MM.1S (cell line): ENCODE data around the gene NBEA.

Source experiments
- DNase-seq: peaks from one replicate; pipeline ENCODE4 v3.0.0-alpha.2; 2015
- H2AFZ ChIP-seq: fragments of 300-600 bp; sonication (generic); 2 replicates; pipeline ENCODE4 v1.6.0; 2016; ENCODE audit warnings: antibody characterized with exemption, low read length
- H3F3A ChIP-seq: fragments of 300-600 bp; sonication (generic); 2 replicates; pipeline ENCODE4 v1.6.1; 2016; ENCODE audit warnings: mild to moderate bottlenecking, antibody characterized with exemption, low read length, moderate library complexity, mixed read lengths; ENCODE audit not compliant: insufficient read depth
- H3K27ac ChIP-seq: fragments of 300-600 bp; sonication (generic); 2 replicates; pipeline ENCODE4 v1.5.1; 2016; ENCODE audit warnings: mild to moderate bottlenecking, low read length
- H3K27me3 ChIP-seq: fragments of 300-600 bp; sonication (generic); replicated peaks from 2 replicates; pipeline ENCODE4 v1.6.0; 2016; ENCODE audit warnings: low read length; ENCODE audit not compliant: insufficient read depth
- H3K36me3 ChIP-seq: fragments of 300-600 bp; sonication (generic); replicated peaks from 2 replicates; pipeline ENCODE4 v1.6.1; 2016; ENCODE audit warnings: mild to moderate bottlenecking, low read length, mixed read lengths; ENCODE audit not compliant: insufficient read depth
- H3K4me1 ChIP-seq: fragments of 300-600 bp; sonication (generic); 2 replicates; pipeline ENCODE4 v1.6.1; 2016; ENCODE audit warnings: low read length, mixed read lengths
- H3K4me2 ChIP-seq: fragments of 300-600 bp; sonication (generic); 2 replicates; pipeline ENCODE4 v1.6.0; 2016; ENCODE audit warnings: low read depth, low read length
- H3K4me3 ChIP-seq: fragments of 300-600 bp; sonication (generic); 2 replicates; pipeline ENCODE4 v1.5.1; 2016; ENCODE audit warnings: low read length, mixed read lengths
- H3K79me2 ChIP-seq: fragments of 300-600 bp; sonication (generic); 2 replicates; pipeline ENCODE4 v1.6.1; 2016; ENCODE audit warnings: mixed run types, low read length, mixed read lengths
- H3K9ac ChIP-seq: fragments of 300-600 bp; sonication (generic); 2 replicates; pipeline ENCODE4 v1.6.1; 2016; ENCODE audit warnings: low read length, mixed read lengths
- H3K9me2 ChIP-seq: fragments of 300-600 bp; sonication (generic); replicated peaks from 2 replicates; pipeline ENCODE4 v1.6.1; 2016; ENCODE audit warnings: mild to moderate bottlenecking, low read length, mixed read lengths; ENCODE audit not compliant: insufficient read depth
- H3K9me3 ChIP-seq: fragments of 300-600 bp; sonication (generic); replicated peaks from 2 replicates; pipeline ENCODE4 v1.6.1; 2016; ENCODE audit warnings: mild to moderate bottlenecking, low read length, mixed read lengths; ENCODE audit not compliant: insufficient read depth
- H4K20me1 ChIP-seq: fragments of 300-600 bp; sonication (generic); 2 replicates; pipeline ENCODE4 v1.6.1; 2016; ENCODE audit warnings: mild to moderate bottlenecking, low read length, moderate library complexity, mixed read lengths; ENCODE audit not compliant: insufficient read depth
- CTCF ChIP-seq: fragments of 300-600 bp; sonication (generic); IDR thresholded peaks from 2 replicates; pipeline ENCODE4 v1.5.1; 2016; ENCODE audit warnings: antibody characterized with exemption, low read length, mixed read lengths
- EZH2 ChIP-seq: fragments of 300-600 bp; sonication (generic); optimal IDR thresholded peaks from 2 replicates; pipeline ENCODE3; 2017; ENCODE audit warnings: low read depth, mild to moderate bottlenecking, antibody characterized with exemption, low read length, mixed read lengths
- EZH2phosphoT487 ChIP-seq: fragments of 300-600 bp; sonication (generic); IDR thresholded peaks from 2 replicates; pipeline ENCODE4 v1.6.1; 2018; ENCODE audit warnings: antibody characterized with exemption, low read length

The NBEA gene

GRCh38 chr13:35698911-35699576 lies 757.0 kb downstream of the NBEA start:
- Histone ChIP-seq H3K4me2 (no peak overlapping the region), H3K36me3 (no peaks in the 10 kb centered on the region), H2AFZ (no peak overlapping the region), H3K9me2 (no peaks in the 10 kb centered on the region), H3K9me3 (no peaks in the 10 kb centered on the region), H4K20me1 (no peaks in the 10 kb centered on the region), H3F3A (no peaks in the 10 kb centered on the region), H3K9ac (no peak overlapping the region), H3K4me1 (no peaks in the 10 kb centered on the region), H3K27ac (no peak overlapping the region), H3K79me2 (no peaks in the 10 kb centered on the region), H3K4me3 (no peak overlapping the region), H3K27me3 (no peaks in the 10 kb centered on the region)
- DNase-seq = no peak
- TF ChIP-seq EZH2 (no peak), EZH2phosphoT487 (no peak), CTCF (no peak)

- no peak for DNase-seq
- H4K20me1 ChIP-seq = no peaks in the 10 kb centered on the region
- H3K9me3 ChIP-seq = no peaks in the 10 kb centered on the region
- no peaks in the 10 kb centered on the region for H3F3A ChIP-seq
- no peaks in the 10 kb centered on the region for H3K27me3 ChIP-seq
- H3K4me3 ChIP-seq = no peak overlapping the region
- H3K27ac ChIP-seq = no peak overlapping the region
- H3K9ac ChIP-seq = no peak overlapping the region
- TF ChIP-seq EZH2phosphoT487 (no peak), EZH2 (no peak), CTCF (no peak)
- no peaks in the 10 kb centered on the region for H3K4me1 ChIP-seq
- no peaks in the 10 kb centered on the region for H3K36me3 ChIP-seq
- no peaks in the 10 kb centered on the region for H3K9me2 ChIP-seq
- H3K4me2 ChIP-seq = no peak overlapping the region
- H3K79me2 ChIP-seq = no peaks in the 10 kb centered on the region
- H2AFZ ChIP-seq = no peak overlapping the region
These were observed 757.9 kb downstream of the NBEA start for GRCh38 chr13:35699825-35700510.

- H3K4me2 ChIP-seq = no peak overlapping the region
- H3K79me2 ChIP-seq = no peaks in the 10 kb centered on the region
- no peaks in the 10 kb centered on the region for H3K36me3 ChIP-seq
- H3K9me2 ChIP-seq = no peaks in the 10 kb centered on the region
- no peak overlapping the region for H3K9ac ChIP-seq
- H2AFZ ChIP-seq = no peak overlapping the region
- TF ChIP-seq CTCF = no peak
- TF ChIP-seq EZH2 = no peak
- no peak for TF ChIP-seq EZH2phosphoT487
- H3K9me3 ChIP-seq = no peaks in the 10 kb centered on the region
- H3K4me1 ChIP-seq = no peaks in the 10 kb centered on the region
- H4K20me1 ChIP-seq = no peaks in the 10 kb centered on the region
- no peaks in the 10 kb centered on the region for H3K27me3 ChIP-seq
- H3K4me3 ChIP-seq = no peak overlapping the region
- DNase-seq = no peak
- no peak overlapping the region for H3K27ac ChIP-seq
- H3F3A ChIP-seq = no peaks in the 10 kb centered on the region
These were observed 758.6 kb downstream of the NBEA start for GRCh38 chr13:35700671-35701070.
